Mammary epithelial cell (primary cell): Measurements from ENCODE around the gene MID1.

Experiments used
- CTCF ChIP-seq, 2 donors: IDR thresholded peaks in 1 of 2; conservative IDR thresholded peaks in 1 of 2; 2 replicates each; pipeline ENCODE4 v1.5.1; 2011 to 2012; ENCODE audit warnings: inconsistent platforms in 2 of 2, low read length in 2 of 2, mild to moderate bottlenecking in 2 of 2, control low read depth in 1 of 2, low read depth in 1 of 2; ENCODE audit not compliant: insufficient read depth in 1 of 2; ENCODE audit errors: extremely low read depth in 1 of 2
- EZH2 ChIP-seq: IDR thresholded peaks from 2 replicates; pipeline ENCODE4 v1.6.1; 2012; ENCODE audit warnings: low read length, inconsistent platforms, borderline replicate concordance

GRCh38 chrX:10570601-10571000, 49.8 kb downstream of the MID1 start:
- TF ChIP-seq CTCF (conservative IDR thresholded peaks at IDR 0.05 in 1 of 2, IDR thresholded peaks at IDR 0.05 in 1 of 2; ENCODE audit: extremely low read depth in 1 of 2, insufficient read depth in 1 of 2, low read depth in 1 of 2, low read length in 2 of 2), result no peak
- no peak for TF ChIP-seq EZH2
